GM19372 (cell line): Measurements from ENCODE around the gene IGSF22.

Source experiments
- ATAC-seq: cut with Tn5 transposase; IDR thresholded peaks from one replicate; pipeline ENCODE4 v1.9.1; 2021; ENCODE audit warnings: mild to moderate bottlenecking, low read depth, moderate library complexity; ENCODE audit not compliant: unreplicated experiment

IGSF22 gene

GRCh38 chr11:18726040-18726439, at the start of gene IGSF22:
TSS of gene IGSF22 (minus strand) at chr11:18726188. CDS start at chr11:18724236, 1,952 bp downstream.
- no peak for ATAC-seq

DNA sequence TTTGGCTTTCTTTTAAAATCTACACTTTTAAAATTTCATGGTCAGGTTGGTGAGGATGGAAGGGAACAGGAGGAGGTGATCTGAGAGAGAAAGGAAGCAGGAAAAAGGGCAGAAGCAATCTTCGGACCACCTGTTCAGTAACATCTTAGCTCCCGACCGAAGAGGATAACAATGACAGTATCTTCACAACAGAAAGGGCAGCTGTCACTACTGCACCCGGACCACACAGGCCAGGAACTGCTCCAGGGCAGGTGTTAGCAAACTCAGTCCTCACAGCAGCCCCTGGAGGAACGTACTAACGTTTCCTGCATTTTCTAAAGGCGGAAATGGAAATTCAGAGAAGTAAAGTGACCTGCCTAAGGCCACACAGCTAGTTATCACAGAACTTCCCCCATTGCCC, 48.8 kb upstream of the IGSF22 start:
- ATAC-seq, result no peak

DNA sequence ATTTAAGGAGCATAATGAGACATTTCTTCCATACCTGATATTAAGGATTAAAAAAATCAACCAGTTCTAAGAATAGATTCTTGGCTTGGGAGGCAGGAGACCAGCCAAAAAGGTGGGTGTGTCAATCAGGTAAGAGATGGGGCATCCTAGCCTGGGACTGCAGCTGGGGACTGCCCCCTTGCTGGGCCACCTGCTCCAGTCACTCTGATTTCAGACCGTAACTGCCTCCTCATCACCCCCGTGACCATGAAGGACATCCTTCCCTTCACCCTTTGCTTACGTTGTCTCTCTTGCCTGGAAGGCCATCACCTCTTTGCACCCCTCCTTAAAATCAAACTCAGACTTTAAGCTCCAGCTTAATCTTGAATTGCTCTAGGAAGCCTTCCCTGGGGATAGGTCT, 47.7 kb upstream of the IGSF22 start:
- ATAC-seq, result no peak

GRCh38 chr11:18773104-18773503, 47.1 kb upstream of the IGSF22 start:
- ATAC-seq, result no peak

GRCh38 chr11:18772211-18772610, 46.2 kb upstream of the IGSF22 start:
- ATAC-seq, result no peak

- no peak for ATAC-seq
Observed at GRCh38 chr11:18771266-18772035, 45.5 kb upstream of the IGSF22 start.

DNA sequence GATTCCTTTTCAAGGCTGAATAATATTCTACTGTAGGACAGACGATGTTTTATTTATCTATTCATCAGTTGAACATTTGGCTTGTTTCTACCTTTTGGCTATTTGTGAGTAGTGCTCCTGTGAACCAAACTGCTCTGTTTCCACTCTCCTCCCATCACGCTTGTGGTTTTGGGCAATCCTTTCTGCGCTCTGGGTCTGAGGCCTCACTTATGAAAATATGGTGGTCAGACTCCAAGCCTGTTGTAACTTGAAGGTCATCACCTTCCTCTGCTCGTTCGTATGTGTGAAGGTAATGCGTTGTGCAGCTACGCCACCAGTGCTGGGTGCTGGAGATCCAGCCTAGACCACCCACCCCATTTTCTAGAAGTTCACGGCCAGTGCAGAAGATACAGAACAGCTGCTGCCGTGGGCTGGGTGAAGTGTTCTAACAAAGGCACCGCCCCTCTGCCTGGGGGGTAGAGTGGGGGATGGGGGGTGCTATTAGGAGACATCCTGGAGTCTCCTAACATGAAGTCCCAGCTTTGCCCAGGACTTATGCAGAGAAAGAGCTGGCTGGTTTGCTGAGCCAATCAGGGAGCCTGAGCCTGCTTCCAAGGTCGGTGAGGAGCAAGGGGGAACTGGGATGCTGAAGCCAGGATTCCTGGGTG, 44.6 kb upstream of the IGSF22 start:
- no peak for ATAC-seq

DNA sequence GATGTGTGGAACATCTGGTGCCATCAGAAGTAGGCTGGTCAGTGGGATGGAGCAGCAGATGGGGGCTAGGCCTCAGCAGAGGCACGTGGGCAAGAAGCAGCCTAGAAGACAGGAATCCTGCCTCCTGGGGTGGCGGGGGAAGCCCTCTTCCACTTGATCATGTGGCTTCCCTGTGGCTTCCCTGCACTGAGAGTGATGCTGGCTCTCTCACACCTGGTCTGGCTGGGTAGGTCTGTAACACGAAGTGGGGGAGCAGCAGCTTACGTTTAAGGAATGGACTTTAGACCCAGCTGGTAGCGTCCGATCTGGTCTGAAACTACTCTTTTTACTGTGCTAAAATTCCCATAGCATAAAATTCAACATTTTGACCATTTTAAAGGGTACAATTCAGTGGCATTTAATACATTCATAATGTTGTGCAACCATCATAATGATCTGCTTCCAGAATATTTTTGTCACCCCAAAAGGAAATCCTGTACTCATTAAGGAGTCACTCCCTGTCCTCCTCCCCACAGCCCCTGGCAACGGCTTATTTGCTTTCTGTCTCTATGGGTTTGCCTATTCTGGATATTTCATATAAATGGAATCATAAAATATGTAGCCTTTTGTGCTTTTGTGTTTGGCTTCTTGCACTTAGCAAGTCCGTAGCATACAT, 43.9 kb upstream of the IGSF22 start:
- peak; percentile 62 for ATAC-seq

DNA sequence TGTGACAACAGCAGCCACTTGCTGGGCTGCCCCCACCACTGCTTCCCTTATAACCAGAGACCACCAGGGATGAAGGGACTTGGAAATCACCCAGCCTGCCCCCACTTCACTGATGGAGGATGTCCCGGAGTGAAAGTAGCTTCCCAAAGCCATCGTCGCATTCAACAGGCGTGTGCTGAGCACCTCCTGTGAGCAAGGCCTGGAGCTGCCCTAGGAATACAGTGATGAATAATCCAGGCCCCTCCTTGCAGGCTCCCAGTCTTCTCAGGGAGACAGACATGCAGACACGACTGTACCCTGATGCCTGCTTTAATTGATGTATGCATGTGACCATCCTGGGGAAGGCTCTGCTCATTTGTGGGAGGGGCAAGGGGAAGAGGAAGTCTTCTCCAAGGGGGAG, 43.0 kb upstream of the IGSF22 start:
- ATAC-seq, result no peak

DNA sequence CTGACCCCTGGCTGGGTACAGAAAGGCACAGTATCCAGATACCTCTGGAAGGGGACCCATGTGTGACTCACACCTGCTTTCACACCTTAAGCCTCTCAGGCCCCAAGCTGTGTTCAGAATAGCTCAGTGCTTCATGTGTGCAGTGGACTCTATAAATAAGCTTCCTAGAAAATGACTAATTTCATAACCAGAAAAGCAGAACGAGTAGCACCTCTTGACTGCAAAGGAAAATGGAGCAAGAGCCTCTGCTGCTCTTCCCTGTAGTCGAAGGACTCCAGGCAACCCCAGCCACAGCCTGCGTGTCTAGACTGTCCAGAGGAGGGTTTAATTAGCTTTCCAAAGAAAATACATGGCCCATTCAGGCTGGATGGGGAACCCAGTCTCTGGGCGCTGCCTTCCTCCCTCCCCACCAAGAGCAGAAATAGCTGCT, 42.5 kb upstream of the IGSF22 start:
- ATAC-seq, result peak; percentile 86

- no peak for ATAC-seq
Observed at GRCh38 chr11:18766015-18766414, 40.0 kb upstream of the IGSF22 start.

DNA sequence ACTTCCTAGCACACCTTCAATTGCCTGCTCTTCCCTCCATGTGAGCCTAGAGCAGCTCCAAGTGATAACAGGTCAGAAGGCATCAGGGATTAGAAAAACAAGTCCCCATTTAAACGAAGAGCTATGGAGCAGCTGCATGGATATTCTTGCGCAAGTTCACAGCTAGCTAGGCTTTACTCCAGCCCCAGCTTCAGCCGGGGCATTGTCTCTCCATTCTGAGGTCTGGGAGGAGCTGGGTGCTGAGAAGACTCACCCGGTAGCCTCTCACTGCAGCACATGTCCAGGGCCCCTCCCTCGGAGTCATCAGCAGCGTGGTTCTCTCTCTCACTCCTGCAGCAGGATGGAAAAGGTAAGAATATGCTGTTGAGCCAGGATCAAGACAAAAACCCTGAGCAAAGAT, 39.6 kb upstream of the IGSF22 start:
- ATAC-seq, result no peak

DNA sequence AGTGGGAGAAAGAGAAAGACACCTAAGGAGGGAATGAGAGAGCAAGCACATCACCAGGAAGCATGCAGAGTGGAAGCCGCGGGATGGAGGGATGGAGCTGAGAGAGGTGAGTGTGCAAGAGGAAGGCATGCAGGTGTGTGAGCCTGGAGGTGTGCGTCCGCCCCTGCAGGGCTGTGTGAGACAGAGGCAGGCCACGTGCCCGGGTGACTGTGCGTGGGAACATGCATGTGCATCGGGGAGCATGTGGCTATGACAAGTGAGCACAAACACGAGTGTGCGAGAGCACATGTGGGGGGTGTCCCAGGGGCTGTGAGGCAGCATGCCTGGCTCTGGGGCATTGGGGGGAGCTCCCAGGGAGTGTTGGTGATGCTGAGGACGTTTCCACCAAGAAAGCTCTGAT, 35.8 kb upstream of the IGSF22 start:
- ATAC-seq, result no peak

- no peak for ATAC-seq
Observed at GRCh38 chr11:18761144-18761543, 35.2 kb upstream of the IGSF22 start.

DNA sequence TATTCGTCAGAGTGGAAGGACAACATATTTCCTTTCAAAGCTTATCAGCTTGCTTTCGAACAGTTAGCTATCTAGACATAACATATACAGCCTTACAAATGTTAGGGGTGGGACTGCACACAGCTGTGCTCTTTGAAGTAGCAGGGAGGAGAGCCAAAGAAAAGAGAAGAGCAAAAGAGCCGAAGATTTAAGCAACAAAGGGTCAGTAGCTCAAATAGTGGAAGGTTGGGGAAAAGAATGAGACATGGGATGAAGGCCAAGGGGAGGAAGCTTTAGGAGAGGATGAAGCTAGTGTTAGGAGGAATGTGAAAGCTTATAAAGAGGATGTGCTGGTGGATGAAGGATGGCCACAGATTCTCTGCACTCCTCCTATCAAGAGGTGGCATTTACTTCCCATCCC, 31.8 kb upstream of the IGSF22 start:
- no peak for ATAC-seq

DNA sequence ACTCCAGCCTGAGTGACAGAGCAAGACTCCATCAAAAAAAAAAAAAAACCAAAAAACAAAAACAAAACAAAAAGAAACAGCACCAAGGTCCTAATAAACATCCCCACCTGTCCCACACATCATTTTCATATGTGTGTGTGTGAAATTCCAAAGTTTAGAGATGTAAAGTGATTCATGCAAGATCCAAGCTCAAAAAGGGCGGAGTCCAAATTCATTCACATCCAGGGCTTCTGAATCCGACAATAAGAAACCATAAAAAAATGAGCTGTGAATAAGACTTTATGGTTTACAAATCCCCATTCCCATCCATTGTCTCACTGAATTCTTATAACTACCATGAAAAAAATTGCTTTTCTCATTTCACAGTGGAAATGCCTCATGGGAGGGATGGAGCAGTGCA, 30.9 kb upstream of the IGSF22 start:
- no peak for ATAC-seq

GRCh38 chr11:18754308-18754707, 28.3 kb upstream of the IGSF22 start:
- ATAC-seq, result no peak

- ATAC-seq, result no peak
Observed at GRCh38 chr11:18752502-18752901, 26.5 kb upstream of the IGSF22 start.

GRCh38 chr11:18750944-18751343, 25.0 kb upstream of the IGSF22 start:
- ATAC-seq, result no peak

- no peak for ATAC-seq
Observed at GRCh38 chr11:18749681-18750319, 23.8 kb upstream of the IGSF22 start.

GRCh38 chr11:18748766-18749365, 22.9 kb upstream of the IGSF22 start:
- no peak for ATAC-seq
